Measurements from ENCODE around the gene OMA1. TPM values are rescaled to one million over a fixed set of nuclear protein-coding genes. Genes with fewer than 3 reads are reported as not detected.
"Not testable (repeated sequence)": the region's sequence is repeated elsewhere in the genome, so short reads cannot be mapped to it uniquely, and the experiment has no call there.

OMA1 gene
- 25.9 and 31.4 TPM in 2 replicates for total RNA-seq (2014; rRNA removed; shearing (Covaris generic))

- Histone ChIP-seq H3K4me3 (ENCODE audit: insufficient read depth, low read depth, low read length) (peak within 1 kb of the TSS; percentile 78), H3K27me3 (ENCODE audit: control insufficient read depth, insufficient read depth, low read length) (no peaks in the 10 kb centered on the region; the same call in 1 of the 2 replicates), H3K36me3 (replicated peaks; ENCODE audit: control insufficient read depth, insufficient read depth, low read length) (no peaks in the 10 kb centered on the region)
- peak; percentile 97 for DNase-seq
Measured at GRCh38 chr1:58546520-58547308, at the start of gene OMA1. Gene OMA1, minus strand, starts transcription at chr1:58546726. Its CDS starts 7,432 bp downstream, at chr1:58539294.

- no peaks in the 10 kb centered on the region; the same call in 1 of the 2 replicates for H3K27me3 ChIP-seq (ENCODE audit: control insufficient read depth, insufficient read depth, low read length)
- no peaks in the 10 kb centered on the region for H3K36me3 ChIP-seq (replicated peaks; ENCODE audit: control insufficient read depth, insufficient read depth, low read length)
- H3K4me3 ChIP-seq (ENCODE audit: insufficient read depth, low read depth, low read length): no peak overlapping the region
- DNase-seq: no peak
Measured at GRCh38 chr1:58594546-58594945, 48.0 kb upstream of the OMA1 start.

GRCh38 chr1:58592522-58593134, 46.1 kb upstream of the OMA1 start:
- Histone ChIP-seq H3K36me3 (replicated peaks; ENCODE audit: control insufficient read depth, insufficient read depth, low read length) (no peaks in the 10 kb centered on the region), H3K27me3 (ENCODE audit: control insufficient read depth, insufficient read depth, low read length) (no peaks in the 10 kb centered on the region; the same call in 1 of the 2 replicates)

GRCh38 chr1:58591806-58592205, 45.3 kb upstream of the OMA1 start:
- no peaks in the 10 kb centered on the region for H3K36me3 ChIP-seq (replicated peaks; ENCODE audit: control insufficient read depth, insufficient read depth, low read length)
- no peak for DNase-seq
- H3K4me3 ChIP-seq (ENCODE audit: insufficient read depth, low read depth, low read length): no peak overlapping the region
- H3K27me3 ChIP-seq (ENCODE audit: control insufficient read depth, insufficient read depth, low read length): no peaks in the 10 kb centered on the region; the same call in 1 of the 2 replicates

More at GRCh38 chr1:58592522-58593134, 46.1 kb upstream of the OMA1 start:
- no peak for DNase-seq
- H3K4me3 ChIP-seq (ENCODE audit: insufficient read depth, low read depth, low read length): no peak overlapping the region

- no peaks in the 10 kb centered on the region; the same call in 1 of the 2 replicates for H3K27me3 ChIP-seq (ENCODE audit: control insufficient read depth, insufficient read depth, low read length)
- H3K4me3 ChIP-seq (ENCODE audit: insufficient read depth, low read depth, low read length): no peak overlapping the region
- no peak for DNase-seq
- H3K36me3 ChIP-seq (replicated peaks; ENCODE audit: control insufficient read depth, insufficient read depth, low read length): no peaks in the 10 kb centered on the region
Measured at GRCh38 chr1:58590019-58590418, 43.5 kb upstream of the OMA1 start.

GRCh38 chr1:58588396-58588795, 41.9 kb upstream of the OMA1 start:
- DNase-seq: no peak
- no peaks in the 10 kb centered on the region; the same call in 1 of the 2 replicates for H3K27me3 ChIP-seq (ENCODE audit: control insufficient read depth, insufficient read depth, low read length)
- H3K36me3 ChIP-seq (replicated peaks; ENCODE audit: control insufficient read depth, insufficient read depth, low read length): no peaks in the 10 kb centered on the region
- H3K4me3 ChIP-seq (ENCODE audit: insufficient read depth, low read depth, low read length): no peak overlapping the region

GRCh38 chr1:58587667-58588066, 41.1 kb upstream of the OMA1 start:
- no peak for DNase-seq
- no peaks in the 10 kb centered on the region for H3K36me3 ChIP-seq (replicated peaks; ENCODE audit: control insufficient read depth, insufficient read depth, low read length)
- H3K27me3 ChIP-seq (ENCODE audit: control insufficient read depth, insufficient read depth, low read length): no peaks in the 10 kb centered on the region; the same call in 1 of the 2 replicates
- no peak overlapping the region for H3K4me3 ChIP-seq (ENCODE audit: insufficient read depth, low read depth, low read length)

GRCh38 chr1:58586271-58586670, 39.7 kb upstream of the OMA1 start:
- H3K36me3 ChIP-seq (replicated peaks; ENCODE audit: control insufficient read depth, insufficient read depth, low read length): no peaks in the 10 kb centered on the region
- no peak overlapping the region for H3K4me3 ChIP-seq (ENCODE audit: insufficient read depth, low read depth, low read length)
- DNase-seq: no peak
- H3K27me3 ChIP-seq (ENCODE audit: control insufficient read depth, insufficient read depth, low read length): no peaks in the 10 kb centered on the region; the same call in 1 of the 2 replicates

- Histone ChIP-seq H3K27me3 (ENCODE audit: control insufficient read depth, insufficient read depth, low read length) (no peaks in the 10 kb centered on the region; the same call in 1 of the 2 replicates), H3K36me3 (replicated peaks; ENCODE audit: control insufficient read depth, insufficient read depth, low read length) (no peaks in the 10 kb centered on the region), H3K4me3 (ENCODE audit: insufficient read depth, low read depth, low read length) (no peak overlapping the region)
- no peak for DNase-seq
Measured at GRCh38 chr1:58585581-58586151, 39.1 kb upstream of the OMA1 start.

- Histone ChIP-seq H3K36me3 (replicated peaks; ENCODE audit: control insufficient read depth, insufficient read depth, low read length) (no peaks in the 10 kb centered on the region), H3K4me3 (ENCODE audit: insufficient read depth, low read depth, low read length) (no peak overlapping the region), H3K27me3 (ENCODE audit: control insufficient read depth, insufficient read depth, low read length) (no peaks in the 10 kb centered on the region; the same call in 1 of the 2 replicates)
- no peak for DNase-seq
Measured at GRCh38 chr1:58585166-58585565, 38.6 kb upstream of the OMA1 start.

GRCh38 chr1:58584082-58584895, 37.8 kb upstream of the OMA1 start:
- no peak overlapping the region for H3K4me3 ChIP-seq (ENCODE audit: insufficient read depth, low read depth, low read length)
- H3K36me3 ChIP-seq (replicated peaks; ENCODE audit: control insufficient read depth, insufficient read depth, low read length): no peaks in the 10 kb centered on the region
- DNase-seq: no peak
- H3K27me3 ChIP-seq (ENCODE audit: control insufficient read depth, insufficient read depth, low read length): no peaks in the 10 kb centered on the region; the same call in 1 of the 2 replicates

- H3K4me3 ChIP-seq (ENCODE audit: insufficient read depth, low read depth, low read length): no peak overlapping the region
- H3K27me3 ChIP-seq (ENCODE audit: control insufficient read depth, insufficient read depth, low read length): peaks cover 2% of the 10 kb centered on the region
- H3K36me3 ChIP-seq (replicated peaks; ENCODE audit: control insufficient read depth, insufficient read depth, low read length): no peaks in the 10 kb centered on the region
- no peak for DNase-seq
Measured at GRCh38 chr1:58583496-58583895, 37.0 kb upstream of the OMA1 start.

GRCh38 chr1:58582143-58582542, 35.6 kb upstream of the OMA1 start:
- not testable (repeated sequence) for DNase-seq; H3K4me3 ChIP-seq (ENCODE audit: insufficient read depth, low read depth, low read length); H3K36me3 ChIP-seq (replicated peaks; ENCODE audit: control insufficient read depth, insufficient read depth, low read length)
- peaks cover 15% of the 10 kb centered on the region for H3K27me3 ChIP-seq (ENCODE audit: control insufficient read depth, insufficient read depth, low read length)

GRCh38 chr1:58581641-58582040, 35.1 kb upstream of the OMA1 start:
- Histone ChIP-seq H3K27me3 (ENCODE audit: control insufficient read depth, insufficient read depth, low read length) (peaks cover 20% of the 10 kb centered on the region), H3K36me3 (replicated peaks; ENCODE audit: control insufficient read depth, insufficient read depth, low read length) (no peaks in the 10 kb centered on the region), H3K4me3 (ENCODE audit: insufficient read depth, low read depth, low read length) (no peak overlapping the region)
- DNase-seq: no peak

All from H7 (cell line).